GM13977 (cell line): ENCODE measurements around the gene TFB1M.
A peak's percentile ranks its signal among the peaks of the same experiment; 100 is the strongest.

Experiments
- DNase-seq: peaks from one replicate; pipeline ENCODE4 v3.0.0; 2012; ENCODE audit warnings: low spot score
- CTCF ChIP-seq: IDR thresholded peaks from 2 replicates; pipeline ENCODE4 v1.5.1; 2012; ENCODE audit warnings: mild to moderate bottlenecking, control low read depth; ENCODE audit not compliant: insufficient read depth; ENCODE audit errors: extremely low read depth, missing control alignments
- in situ Hi-C: fragments of 300-500 bp; cut with MboI; formaldehyde crosslinking; loops from one replicate; pipeline ENCODE4 v1.12.0; 2022; ENCODE audit warnings: low sequenced_read_pairs, low pct_unique_long_range_greater_than_20kb, mixed read lengths, inconsistent platforms; ENCODE audit not compliant: unreplicated experiment

Gene TFB1M

GRCh38 chr6:155268088-155268867, 46.0 kb downstream of the TFB1M start:
- in situ Hi-C loops, result loop anchor here (25.0 kb wide), 1 partner anchor 581 kb away; no protein-coding TSS in a partner anchor
- peak; percentile 52 for TF ChIP-seq CTCF
- peak; percentile 33 for DNase-seq

GRCh38 chr6:155267411-155267810, 46.9 kb downstream of the TFB1M start:
- TF ChIP-seq CTCF, result no peak
- in situ Hi-C loops, result loop anchor here (25.0 kb wide), 1 partner anchor 580 kb away; no protein-coding TSS in a partner anchor

GRCh38 chr6:155265843-155266535, 48.3 kb downstream of the TFB1M start:
- no peak for TF ChIP-seq CTCF
- in situ Hi-C loops, result loop anchor here (25.0 kb wide), 1 partner anchor 579 kb away; no protein-coding TSS in a partner anchor
- DNase-seq, result no peak

More at GRCh38 chr6:155267411-155267810, 46.9 kb downstream of the TFB1M start:
- no peak for DNase-seq

- TF ChIP-seq CTCF, result no peak
- no peak for DNase-seq
- in situ Hi-C loops, result loop anchor here (25.0 kb wide), 1 partner anchor 578 kb away; no protein-coding TSS in a partner anchor
Measured at GRCh38 chr6:155264693-155265320, 49.5 kb downstream of the TFB1M start.

GRCh38 chr6:155263373-155264063, 50.8 kb downstream of the TFB1M start, which contains the start of gene CLDN20:
CLDN20 (plus strand) TSS chr6:155264013; CDS start chr6:155275720, 11,707 bp downstream.
- in situ Hi-C loops, result loop anchor here (25.0 kb wide), 1 partner anchor 576 kb away; no protein-coding TSS in a partner anchor
- TF ChIP-seq CTCF, result no peak
- DNase-seq, result no peak
